ENCODE data around the gene RAPGEF2.

Gene RAPGEF2

DNA sequence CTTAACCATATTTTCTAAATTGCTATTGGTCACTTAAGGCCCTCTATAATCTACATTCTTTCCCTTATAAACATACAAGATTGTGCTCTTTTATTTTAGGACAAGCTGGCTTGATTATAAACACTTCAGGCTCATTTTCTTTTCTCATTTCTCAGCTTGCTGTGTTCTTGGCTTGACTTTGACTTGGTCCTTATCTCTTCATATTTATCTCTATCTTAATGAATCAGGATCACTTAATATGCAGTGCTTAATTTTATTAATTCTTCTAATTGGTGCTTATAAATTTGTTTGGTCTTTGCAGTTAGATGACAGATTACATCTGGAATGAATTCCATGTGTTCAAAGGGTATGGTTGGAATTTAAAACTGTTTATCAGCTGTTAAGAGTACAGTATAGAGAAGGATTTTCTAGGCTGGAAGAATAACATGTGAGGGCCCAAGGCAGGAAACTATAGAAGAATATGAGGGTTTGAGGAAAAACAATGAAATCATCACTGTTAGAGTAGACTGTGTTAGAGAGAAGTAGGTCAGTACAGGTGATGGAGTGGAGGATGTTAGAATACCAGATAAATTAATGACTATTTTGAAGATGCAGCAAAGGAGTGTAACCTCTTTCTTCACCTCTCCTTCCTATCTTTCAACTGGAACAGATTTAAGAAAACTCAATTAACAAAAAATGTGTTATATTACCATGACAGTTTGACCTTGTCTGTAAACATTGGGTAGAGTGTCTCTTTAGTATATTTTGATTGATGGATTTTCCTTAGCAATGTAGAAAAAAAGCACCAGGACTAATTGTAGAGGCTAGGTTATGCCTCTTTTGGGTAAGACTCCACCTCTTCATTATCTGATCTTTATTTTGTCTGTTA, 169.6 kb downstream of the RAPGEF2 start:
- DNase-seq (ENCODE audit: low read depth in 3 of 3, low spot score in 1 of 3), result no peak

DNA sequence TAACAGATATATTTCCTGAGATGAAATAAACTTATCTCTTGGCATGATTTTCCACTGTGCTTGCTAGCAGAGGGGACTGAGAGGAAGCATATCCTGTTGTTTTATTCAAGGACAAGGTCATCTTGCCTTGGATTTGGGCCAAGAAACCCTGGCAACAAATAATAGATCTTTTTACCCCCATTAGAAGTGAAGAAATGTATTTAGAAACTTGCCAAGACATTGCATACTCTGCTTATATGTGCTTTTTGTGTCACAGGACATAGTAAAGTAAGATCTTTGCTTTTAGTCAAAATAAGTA, 170.2 kb downstream of the RAPGEF2 start:
- no peak for DNase-seq (ENCODE audit: low read depth in 3 of 3, low spot score in 1 of 3)

DNA sequence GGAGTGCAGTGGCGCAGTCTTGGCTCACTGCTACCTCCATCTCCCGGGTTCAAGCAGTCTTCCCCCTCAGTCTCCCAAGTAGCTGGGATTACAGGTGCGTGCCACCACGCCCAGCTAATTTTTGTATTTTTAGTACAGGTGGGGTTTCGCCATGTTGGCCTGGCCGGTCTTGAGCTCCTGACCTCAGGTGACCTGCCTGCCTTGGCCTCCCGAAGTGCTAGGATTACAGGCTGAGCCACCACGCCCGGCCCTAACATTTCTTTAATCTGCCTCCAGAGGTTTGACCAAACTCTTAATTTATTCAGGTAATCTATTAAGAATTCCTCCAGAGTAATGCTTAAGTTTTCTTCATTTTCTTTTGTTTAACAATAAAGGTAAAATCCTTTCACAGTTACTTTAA, 171.0 kb downstream of the RAPGEF2 start:
- DNase-seq (ENCODE audit: low read depth in 3 of 3, low spot score in 1 of 3), result no peak

DNA sequence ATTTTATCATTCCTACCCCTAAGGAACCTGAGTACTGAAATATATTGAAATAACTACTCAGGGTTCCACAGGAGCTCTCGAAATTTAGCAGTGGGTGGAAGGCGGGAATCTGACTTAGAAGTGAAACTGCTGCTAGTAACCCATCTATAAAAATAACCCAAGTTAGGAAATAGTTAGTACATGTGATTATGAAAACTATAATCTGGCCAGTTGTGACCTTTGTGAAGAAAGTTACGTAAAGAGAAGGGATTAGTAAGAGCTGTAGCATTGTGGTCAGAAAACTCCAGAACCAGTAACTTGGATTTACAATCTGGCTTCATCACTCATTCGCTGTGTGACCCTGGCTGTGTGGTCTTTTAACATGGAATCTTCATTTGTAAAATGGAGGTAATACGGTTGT, 175.5 kb downstream of the RAPGEF2 start:
- DNase-seq (ENCODE audit: low read depth in 3 of 3, low spot score in 1 of 3), result no peak

DNA sequence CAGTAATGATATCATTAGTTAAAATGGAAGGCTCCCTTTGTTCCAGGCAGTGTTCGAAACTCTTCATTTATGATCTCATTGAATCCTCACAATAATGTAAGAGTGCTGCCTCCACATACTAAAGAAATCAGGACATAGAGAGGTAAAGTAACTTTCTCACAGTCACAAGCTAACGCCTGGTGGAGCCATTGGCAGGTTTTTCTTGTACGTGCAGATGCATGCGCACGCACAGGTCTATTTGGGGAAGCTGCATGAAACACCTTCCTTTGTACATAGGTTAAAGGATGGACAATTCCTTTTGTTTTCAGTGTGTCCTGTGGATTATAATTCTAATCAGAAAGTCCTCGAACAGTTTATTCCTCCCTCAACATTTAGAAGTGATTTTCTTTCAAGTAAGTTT, 176.2 kb downstream of the RAPGEF2 start:
- DNase-seq (ENCODE audit: low read depth in 3 of 3, low spot score in 1 of 3), result no peak

DNA sequence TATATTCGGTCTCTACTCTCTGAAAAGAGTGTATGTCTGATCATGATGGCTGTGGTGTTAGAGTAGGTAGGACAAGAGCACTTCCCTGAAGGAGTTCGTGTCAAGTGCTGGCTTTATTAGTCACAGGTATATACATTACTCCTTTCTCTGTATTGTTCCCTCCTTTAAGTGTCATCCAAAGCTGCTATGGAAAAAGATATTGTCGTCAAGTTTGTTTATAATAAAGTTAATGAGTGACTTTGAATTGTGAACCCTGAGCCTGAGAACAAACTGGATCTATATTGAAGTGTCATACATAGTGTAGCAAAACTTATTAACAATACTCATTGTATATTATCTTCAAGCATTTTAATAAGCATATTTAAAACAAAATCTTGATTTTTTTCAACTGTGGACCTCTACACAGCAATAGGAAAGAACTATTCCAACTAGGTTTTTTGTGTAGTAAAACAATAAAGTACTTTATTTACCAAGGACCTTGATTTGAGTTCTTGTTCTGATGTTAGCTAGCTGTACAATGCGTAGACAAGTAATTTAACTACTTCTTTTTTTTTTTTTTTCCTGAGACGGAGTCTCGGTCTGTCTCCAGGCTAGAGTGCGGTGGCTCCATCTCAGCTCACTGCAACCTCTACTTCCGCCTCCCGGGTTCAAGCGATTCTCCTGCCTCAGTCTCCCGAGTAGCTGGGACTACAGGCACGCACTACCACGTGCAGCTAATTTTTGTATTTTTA, 177.7 kb downstream of the RAPGEF2 start:
- DNase-seq (ENCODE audit: low read depth in 3 of 3, low spot score in 1 of 3), result no peak

DNA sequence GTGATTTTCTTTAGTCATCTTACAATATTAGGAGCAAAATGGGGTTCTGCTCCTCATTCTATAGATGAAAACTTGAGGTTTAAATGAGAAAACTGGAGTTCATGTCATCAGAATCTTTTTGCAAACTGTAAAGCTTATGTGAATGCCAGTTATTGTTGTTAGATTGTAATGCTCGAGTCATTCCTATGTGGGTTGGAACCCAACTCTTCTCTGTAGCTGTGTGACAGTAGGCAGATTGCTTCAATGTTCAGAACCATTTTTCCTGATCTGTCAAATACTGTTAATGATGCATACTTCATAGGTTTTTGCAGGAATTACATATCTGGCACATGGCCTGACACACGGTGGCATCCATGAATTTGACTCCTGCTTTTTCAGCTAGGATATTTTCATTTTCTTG, 178.9 kb downstream of the RAPGEF2 start:
- no peak for DNase-seq (ENCODE audit: low read depth in 3 of 3, low spot score in 1 of 3)

DNA sequence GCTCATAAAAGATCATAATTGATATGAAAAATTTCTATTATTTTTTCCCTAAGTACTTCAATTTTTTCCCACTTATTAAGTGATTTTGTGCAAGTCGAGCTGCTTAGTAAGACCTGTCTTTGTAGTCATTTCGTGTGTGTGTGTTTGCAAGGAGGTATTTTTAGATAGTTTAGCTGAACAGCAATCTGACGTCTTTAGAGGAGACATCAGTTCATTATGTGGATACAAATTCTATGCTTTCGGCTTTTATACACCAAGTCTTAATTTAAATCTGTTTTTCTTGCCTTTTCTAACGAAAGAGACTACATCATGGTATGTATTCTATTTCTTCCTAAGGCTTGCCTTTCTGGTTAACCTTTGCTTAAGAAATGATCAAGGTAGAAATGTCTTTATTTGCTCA, 179.4 kb downstream of the RAPGEF2 start:
- DNase-seq (ENCODE audit: low read depth in 3 of 3, low spot score in 1 of 3), result no peak

DNA sequence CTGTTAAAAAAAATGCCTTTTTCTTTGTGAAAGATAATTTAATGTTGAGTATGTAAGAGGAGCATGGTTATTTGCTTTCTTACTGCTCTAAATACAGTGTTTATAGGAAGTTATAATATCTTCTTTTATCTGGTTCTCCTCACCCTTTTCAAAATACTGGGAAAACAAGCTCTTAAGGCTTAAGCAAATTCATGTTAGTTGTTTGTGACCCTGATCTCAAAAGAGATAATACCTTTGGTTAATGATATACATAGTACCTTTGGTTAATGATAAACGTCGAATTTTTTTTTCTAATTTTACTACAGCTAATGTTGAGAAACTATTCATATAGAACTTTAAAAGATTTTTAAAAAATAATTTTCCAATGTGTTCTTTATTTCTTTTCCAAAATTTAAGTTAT, 180.1 kb downstream of the RAPGEF2 start:
- no peak for DNase-seq (ENCODE audit: low read depth in 3 of 3, low spot score in 1 of 3)

DNA sequence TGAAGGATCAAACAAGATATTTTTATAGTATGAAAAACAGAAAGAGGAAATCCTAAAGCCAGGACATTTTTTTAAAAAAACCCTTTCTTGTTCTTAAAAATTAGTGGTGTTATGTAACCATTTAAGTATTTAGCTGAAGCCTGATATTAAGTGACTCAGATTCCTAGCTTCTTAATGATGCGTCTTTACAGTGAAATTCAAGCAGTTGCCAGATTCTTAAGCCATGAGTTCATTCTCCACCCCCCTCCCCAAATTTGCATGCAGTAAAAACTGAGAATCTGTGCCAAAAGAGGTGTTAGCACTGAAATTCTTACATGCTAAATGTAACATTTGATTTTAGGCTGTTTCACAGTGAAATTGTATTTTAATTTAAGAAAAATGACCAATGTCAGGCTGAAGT, 180.8 kb downstream of the RAPGEF2 start:
- no peak for DNase-seq (ENCODE audit: low read depth in 3 of 3, low spot score in 1 of 3)

DNA sequence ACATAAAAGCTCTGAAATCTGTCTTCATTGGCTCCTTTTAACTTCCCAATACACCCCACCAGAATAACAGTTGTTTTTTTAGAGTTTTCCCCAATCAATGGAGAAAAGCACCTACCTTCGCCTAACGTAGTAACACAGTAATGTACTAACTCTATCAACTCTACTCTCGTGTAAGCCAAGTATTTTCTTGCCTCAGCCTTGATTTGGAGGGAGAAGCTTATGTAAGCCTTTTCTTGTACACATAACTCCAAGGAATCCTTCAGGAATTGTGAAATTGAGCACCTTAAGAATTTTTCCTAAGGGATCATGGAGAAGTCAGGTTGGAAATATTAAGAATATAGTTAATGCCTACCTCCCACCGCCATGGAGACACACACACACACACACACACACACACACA, 181.2 kb downstream of the RAPGEF2 start:
- no peak for DNase-seq (ENCODE audit: low read depth in 3 of 3, low spot score in 1 of 3)

DNA sequence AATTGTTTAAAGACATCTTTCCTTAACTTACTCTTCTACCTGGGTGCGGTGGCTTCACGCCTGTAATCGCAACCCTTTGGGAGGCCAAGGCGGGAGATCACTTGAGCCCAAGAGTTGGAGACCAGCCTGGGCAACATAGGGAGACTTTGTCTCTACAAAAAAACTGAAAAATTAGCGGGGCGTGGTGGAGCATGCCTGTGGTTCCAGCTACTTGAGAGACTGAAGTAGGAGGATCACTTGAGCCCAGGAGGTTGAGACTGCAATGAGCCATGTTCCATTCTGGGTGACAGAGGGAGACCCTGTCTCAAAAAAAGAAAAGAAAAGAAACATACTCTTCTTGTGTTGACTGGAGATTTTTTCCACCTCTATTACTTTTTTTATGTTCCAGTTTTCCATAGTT, 181.9 kb downstream of the RAPGEF2 start:
- no peak for DNase-seq (ENCODE audit: low read depth in 3 of 3, low spot score in 1 of 3)

DNA sequence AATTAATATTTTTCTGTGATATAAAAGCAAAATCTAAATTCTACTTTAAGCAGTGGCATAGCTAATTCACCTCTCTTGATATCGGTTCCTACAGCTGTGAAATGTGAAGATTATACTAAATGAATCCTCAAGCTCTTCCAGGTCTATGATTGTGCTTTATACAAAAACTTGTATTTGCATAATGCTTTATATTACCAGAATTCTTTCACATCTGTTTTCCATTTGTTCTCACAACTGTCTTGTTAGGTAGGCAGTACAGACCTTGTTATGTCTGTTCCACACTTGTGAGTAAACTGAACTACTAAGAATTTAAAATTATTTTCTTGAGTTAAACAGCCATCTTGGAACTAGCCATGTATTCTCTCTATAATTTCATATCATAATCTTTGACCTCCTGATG, 184.9 kb downstream of the RAPGEF2 start:
- no peak for DNase-seq (ENCODE audit: low read depth in 3 of 3, low spot score in 1 of 3)

DNA sequence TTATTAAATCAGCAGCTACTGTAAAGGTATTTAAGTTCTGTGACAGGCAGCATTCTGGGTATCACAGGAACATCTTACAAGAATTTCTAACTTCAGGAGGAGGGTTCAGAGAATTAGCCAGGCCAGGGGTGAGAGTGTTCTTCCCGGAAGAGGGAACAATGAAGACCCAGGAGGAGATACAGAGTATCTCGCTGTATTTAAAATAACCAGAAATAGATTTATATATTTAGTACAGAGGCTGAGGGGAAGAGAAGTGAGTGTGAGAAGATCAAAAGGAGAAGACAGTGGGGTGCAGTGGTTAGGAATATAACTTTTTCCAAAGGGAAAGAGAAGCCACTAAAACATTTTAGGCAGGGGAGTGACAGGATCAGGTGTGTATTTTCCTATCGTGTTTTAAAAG, 186.8 kb downstream of the RAPGEF2 start:
- no peak for DNase-seq (ENCODE audit: low read depth in 3 of 3, low spot score in 1 of 3)

DNA sequence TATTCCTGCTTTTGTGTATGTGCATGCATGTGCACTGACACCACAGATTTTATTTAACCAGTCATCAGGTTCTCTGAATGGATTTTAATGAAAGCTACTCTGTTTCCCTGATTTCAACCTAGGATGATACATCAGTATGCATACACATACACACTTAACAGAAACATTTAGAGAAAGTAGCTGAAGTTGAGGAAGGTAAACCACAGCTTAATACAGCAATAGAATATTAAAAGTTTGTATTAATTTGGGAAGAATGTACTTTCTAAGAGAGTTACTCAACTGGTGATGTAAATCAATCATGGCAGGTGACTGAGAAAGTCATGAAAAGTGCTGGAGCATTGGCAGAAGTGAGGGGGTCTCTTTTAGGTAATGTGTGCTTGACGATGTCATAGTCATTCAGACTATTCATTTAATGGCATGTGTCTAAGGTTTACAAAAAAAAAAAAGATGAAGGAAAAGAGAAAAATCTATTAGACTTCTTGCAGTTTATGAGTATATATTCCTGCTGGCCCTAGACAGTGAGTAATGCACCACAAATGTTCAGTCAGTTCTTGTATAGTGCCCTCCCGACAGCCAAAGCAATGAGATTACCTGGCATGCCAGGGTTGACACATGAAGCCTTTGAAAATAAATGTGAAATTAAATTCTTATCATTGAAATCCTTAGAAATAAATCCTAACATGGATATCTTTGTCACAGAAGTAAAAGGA, 187.6 kb downstream of the RAPGEF2 start:
- DNase-seq (ENCODE audit: low read depth in 3 of 3, low spot score in 1 of 3), result no peak

DNA sequence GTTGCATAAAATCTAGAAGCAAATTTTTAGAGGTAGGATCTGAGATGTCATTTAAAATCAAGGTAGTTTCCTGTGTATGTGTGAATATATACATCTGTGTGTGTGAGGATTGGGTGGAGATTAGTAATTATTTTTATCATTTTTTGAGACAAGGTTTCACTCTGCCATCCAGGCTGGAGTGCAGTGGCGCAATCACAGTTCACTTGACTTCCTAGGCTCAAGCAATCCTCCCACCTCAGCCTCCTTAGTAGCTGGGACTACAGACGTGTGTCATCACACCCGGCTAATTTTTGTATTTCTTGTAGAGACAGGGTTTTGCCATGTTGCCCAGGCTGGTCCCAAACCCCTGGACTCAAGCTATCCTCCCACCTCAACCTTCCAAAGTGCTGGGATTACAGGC, 188.3 kb downstream of the RAPGEF2 start:
- DNase-seq (ENCODE audit: low read depth in 3 of 3, low spot score in 1 of 3), result no peak

DNA sequence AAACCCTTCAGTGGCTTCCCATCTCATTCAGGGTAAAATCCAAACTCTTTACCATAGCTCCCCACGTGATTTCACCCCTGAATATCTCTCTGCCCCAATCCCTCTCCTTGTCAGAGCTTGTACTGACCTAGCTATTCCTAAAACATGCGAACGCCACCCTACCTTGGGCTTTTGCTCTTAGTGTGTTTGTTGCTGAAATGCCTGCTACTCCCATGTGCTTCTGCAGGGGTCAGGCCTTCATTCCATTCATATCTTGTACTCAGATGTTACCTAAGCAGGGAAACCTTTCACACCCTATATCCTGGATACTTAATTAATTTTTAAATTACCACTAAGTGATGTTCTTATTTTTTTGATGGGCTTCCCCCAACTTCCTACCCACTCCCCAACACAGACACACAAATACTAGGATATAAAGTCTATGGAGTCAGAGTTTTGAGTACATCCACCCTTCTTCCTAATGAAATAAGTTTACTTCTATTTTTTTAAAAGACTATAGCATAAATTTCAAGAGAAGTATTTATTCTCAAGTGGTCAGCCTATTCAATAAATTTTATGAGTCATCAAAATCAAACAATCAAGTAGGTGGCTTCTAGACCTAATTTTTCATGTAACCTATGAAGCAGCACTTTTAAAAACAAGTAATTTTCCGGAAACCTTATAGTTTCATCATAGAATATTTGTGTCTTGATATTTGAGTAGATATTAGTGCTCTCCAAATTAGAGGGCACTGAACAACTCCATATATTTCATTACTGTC, 189.4 kb downstream of the RAPGEF2 start:
- no peak for DNase-seq (ENCODE audit: low read depth in 3 of 3, low spot score in 1 of 3)

DNA sequence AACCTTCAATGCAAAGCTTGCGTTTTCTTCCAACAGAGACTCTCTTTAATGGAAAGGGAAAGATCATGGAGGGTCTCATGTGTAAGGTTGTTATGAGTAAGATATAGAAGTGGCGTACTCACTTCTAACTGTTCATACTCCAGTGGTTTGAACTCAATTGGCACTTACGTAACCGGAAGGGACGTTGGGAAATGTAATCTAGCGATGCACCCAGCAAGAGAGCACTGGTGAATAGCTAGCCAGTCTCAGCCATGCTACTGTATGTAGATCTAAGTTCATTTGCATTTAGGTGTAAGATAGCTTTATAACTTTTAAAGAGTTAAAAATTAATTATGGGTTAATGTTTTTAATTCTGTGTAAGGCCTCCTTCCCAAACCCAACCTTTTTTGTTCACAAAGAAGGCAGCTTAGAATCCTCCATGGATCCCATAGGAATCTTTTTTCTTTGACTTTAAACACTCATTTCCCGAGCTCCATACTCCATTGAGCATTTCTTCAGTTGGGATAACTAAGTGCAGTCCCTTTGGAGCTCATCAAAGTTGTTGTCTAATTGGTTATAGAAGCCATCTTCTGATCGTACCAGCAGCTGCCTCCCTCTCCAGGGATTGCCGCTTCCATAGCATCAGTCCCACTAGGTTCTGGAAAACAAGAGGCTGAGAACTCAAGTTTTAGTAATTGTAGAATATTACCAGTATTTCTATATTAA, 191.1 kb downstream of the RAPGEF2 start:
- no peak for DNase-seq (ENCODE audit: low read depth in 3 of 3, low spot score in 1 of 3)

DNA sequence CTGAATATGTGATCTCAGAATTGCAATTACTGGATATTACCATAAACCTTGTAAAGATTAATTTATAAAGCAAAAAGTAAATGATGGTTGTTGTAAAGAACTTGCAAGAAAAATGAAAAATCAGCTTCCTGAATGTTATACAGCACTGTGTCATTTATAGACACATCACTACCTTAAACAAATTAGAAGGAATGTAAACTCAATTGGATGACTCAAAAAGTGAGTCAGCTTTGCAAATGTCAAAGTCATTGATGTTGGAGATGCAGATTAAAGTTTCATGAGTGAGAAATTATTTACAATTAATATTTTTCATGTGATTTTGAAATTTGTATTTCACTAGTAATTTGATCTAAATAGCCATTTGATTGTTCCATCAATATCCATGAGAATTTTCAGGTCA, 193.2 kb downstream of the RAPGEF2 start:
- no peak for DNase-seq (ENCODE audit: low read depth in 3 of 3, low spot score in 1 of 3)

DNA sequence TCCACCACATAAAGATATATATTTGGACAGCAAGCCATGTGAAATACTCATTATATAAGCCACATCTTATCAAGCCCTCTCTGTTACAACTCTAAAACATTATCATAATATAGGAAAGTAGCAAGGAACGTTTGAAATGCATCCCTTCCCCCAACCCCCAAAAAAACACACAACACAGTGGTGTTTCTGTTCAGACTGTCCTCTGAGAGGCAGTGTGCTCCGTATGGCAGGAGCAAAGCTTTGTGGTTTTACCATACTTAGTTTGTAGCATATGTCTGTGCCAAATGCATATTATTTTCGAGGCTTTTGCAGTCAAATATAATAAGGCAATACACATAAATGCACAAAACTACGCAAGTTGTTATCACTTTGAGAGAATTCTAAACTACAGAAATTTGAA, 194.2 kb downstream of the RAPGEF2 start:
- DNase-seq (ENCODE audit: low read depth in 3 of 3, low spot score in 1 of 3), result no peak

DNA sequence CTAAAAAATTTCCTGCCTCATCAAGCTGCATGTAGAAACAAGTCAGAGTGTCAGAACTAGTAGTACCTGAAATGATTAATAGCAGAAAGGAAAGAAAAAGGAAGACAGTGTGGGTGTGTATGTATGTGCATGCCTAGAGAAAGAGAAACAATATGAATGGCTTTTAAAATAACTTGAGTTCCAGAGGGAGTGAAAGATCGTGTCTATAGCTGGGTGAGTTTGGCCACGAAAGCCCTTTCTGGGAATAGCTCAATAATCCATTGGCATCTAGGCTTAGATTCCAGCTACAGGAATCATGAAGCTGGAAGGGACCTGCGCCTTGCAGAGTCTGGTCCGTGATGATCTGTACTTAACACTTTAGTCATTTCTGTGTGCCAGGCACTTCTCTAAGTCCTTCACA, 195.6 kb downstream of the RAPGEF2 start:
- DNase-seq (ENCODE audit: low read depth in 3 of 3, low spot score in 1 of 3), result no peak

Measured in stimulated activated CD4-positive, alpha-beta T cell treated with anti-CD3 and anti-CD28 coated beads, TNF-alpha, amount 100 ng/mL, for 1 hour (primary cell).